ENCODE data around the gene COTL1. TPM values are rescaled to one million over a fixed set of nuclear protein-coding genes. Genes with fewer than 3 reads are reported as not detected.

Gene COTL1
- total RNA-seq, 1 experiment from 2014 or later, result 408 TPM

GRCh38 chr16:84569382-84569987 is 48.4 kb downstream of the COTL1 start:
- CTCF ChIA-PET, result no interaction called here
- H3K36me3 ChIP-seq (ENCODE audit: low read depth, low read length), result peaks cover 27% of the 10 kb centered on the region
- no peak overlapping the region for H2AFZ ChIP-seq (ENCODE audit: low read length)
- no peak for DNase-seq
- POLR2A ChIA-PET (ENCODE audit: unreplicated experiment), result no interaction called here
- intact Hi-C loops (cut with micrococcal nuclease), result no loop called here
- H3K9me3 ChIP-seq (ENCODE audit: low read length), result no peaks in the 10 kb centered on the region
- no peak overlapping the region for H3K4me2 ChIP-seq (ENCODE audit: low read length)
- H3K27me3 ChIP-seq (ENCODE audit: low read length), result no peaks in the 10 kb centered on the region
- H3K4me3 ChIP-seq (ENCODE audit: low read length), result no peak overlapping the region
- TF ChIP-seq EZH2 (IDR thresholded peaks at IDR 0.05; ENCODE audit: low read length, unreplicated experiment) (no peak), CTCF (conservative IDR thresholded peaks at IDR 0.05; ENCODE audit: low read depth, low read length) (no peak), EZH2phosphoT487 (IDR thresholded peaks at IDR 0.05; ENCODE audit: borderline replicate concordance, low read length) (no peak)
- H4K20me1 ChIP-seq (ENCODE audit: low read length), result peaks cover 14% of the 10 kb centered on the region; the same call in 1 of the 2 replicates
- no peak overlapping the region for H3K27ac ChIP-seq (ENCODE audit: low read length)
- no peaks in the 10 kb centered on the region for H3F3A ChIP-seq (ENCODE audit: low read length, unreplicated experiment)
- ATAC-seq, result no peak
- no peaks in the 10 kb centered on the region for H3K4me1 ChIP-seq (ENCODE audit: insufficient read depth, low read length)
- H3K79me2 ChIP-seq (ENCODE audit: low read length), result peaks cover 65% of the 10 kb centered on the region
- no peak overlapping the region for H3K9ac ChIP-seq (ENCODE audit: low read length)
- BruUV-seq (replicated peaks), result no TSS peak
- H3K9me2 ChIP-seq (replicated peaks; ENCODE audit: low read length), result no peaks in the 10 kb centered on the region

DNA sequence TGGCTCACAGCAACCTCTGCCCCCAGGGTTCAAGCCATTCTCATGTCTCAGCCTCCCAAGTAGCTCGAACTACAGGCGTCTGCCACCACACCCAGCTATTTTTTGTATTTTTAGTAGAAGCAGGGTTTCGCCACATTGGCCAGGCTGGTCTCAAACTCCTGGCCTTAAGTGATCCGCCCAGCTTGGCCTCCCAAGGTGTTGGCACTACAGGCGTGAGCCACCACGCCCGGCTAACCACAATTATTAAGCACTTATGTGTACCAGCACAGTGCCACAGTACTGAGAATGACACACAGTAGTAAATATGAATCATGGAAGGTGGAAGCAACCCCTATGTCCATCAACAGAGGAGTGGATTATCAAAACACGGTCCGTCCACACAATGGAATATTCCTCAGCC is 49.8 kb downstream of the COTL1 start:
- H3K4me2 ChIP-seq (ENCODE audit: low read length), result no peak overlapping the region
- no peak overlapping the region for H2AFZ ChIP-seq (ENCODE audit: low read length)
- BruUV-seq (replicated peaks), result no TSS peak
- POLR2A ChIA-PET (ENCODE audit: unreplicated experiment), result no interaction called here
- H3K27me3 ChIP-seq (ENCODE audit: low read length), result no peaks in the 10 kb centered on the region
- H3K27ac ChIP-seq (ENCODE audit: low read length), result no peak overlapping the region
- no peaks in the 10 kb centered on the region for H3F3A ChIP-seq (ENCODE audit: low read length, unreplicated experiment)
- H3K4me1 ChIP-seq (ENCODE audit: insufficient read depth, low read length), result no peaks in the 10 kb centered on the region
- intact Hi-C loops (cut with micrococcal nuclease), result no loop called here
- CTCF ChIA-PET, result interaction anchor here (0.7 kb wide), 1 partner anchor 381 kb away, joined by 3 read pairs; no protein-coding TSS in a partner anchor
- no peaks in the 10 kb centered on the region for H3K9me2 ChIP-seq (replicated peaks; ENCODE audit: low read length)
- ATAC-seq, result peak; percentile 49; the same call in 1 of the 2 replicates
- peaks cover 56% of the 10 kb centered on the region for H3K79me2 ChIP-seq (ENCODE audit: low read length)
- H3K9me3 ChIP-seq (ENCODE audit: low read length), result no peaks in the 10 kb centered on the region
- no peak overlapping the region for H3K9ac ChIP-seq (ENCODE audit: low read length)
- no peak for TF ChIP-seq CTCF (conservative IDR thresholded peaks at IDR 0.05; ENCODE audit: low read depth, low read length)
- TF ChIP-seq EZH2 (IDR thresholded peaks at IDR 0.05; ENCODE audit: low read length, unreplicated experiment), result no peak
- TF ChIP-seq EZH2phosphoT487 (IDR thresholded peaks at IDR 0.05; ENCODE audit: borderline replicate concordance, low read length), result no peak
- peaks cover 27% of the 10 kb centered on the region for H3K36me3 ChIP-seq (ENCODE audit: low read depth, low read length)
- H4K20me1 ChIP-seq (ENCODE audit: low read length), result peaks cover 14% of the 10 kb centered on the region; the same call in 1 of the 2 replicates
- H3K4me3 ChIP-seq (ENCODE audit: low read length), result no peak overlapping the region
- peak; percentile 33 for DNase-seq

- no peak overlapping the region for H3K4me2 ChIP-seq (ENCODE audit: low read length)
- no peaks in the 10 kb centered on the region for H3K9me2 ChIP-seq (replicated peaks; ENCODE audit: low read length)
- no peaks in the 10 kb centered on the region for H3K27me3 ChIP-seq (ENCODE audit: low read length)
- TF ChIP-seq EZH2 (IDR thresholded peaks at IDR 0.05; ENCODE audit: low read length, unreplicated experiment), result no peak
- no peak for TF ChIP-seq EZH2phosphoT487 (IDR thresholded peaks at IDR 0.05; ENCODE audit: borderline replicate concordance, low read length)
- no peak for TF ChIP-seq CTCF (conservative IDR thresholded peaks at IDR 0.05; ENCODE audit: low read depth, low read length)
- no peaks in the 10 kb centered on the region for H3K4me1 ChIP-seq (ENCODE audit: insufficient read depth, low read length)
- no peaks in the 10 kb centered on the region for H3F3A ChIP-seq (ENCODE audit: low read length, unreplicated experiment)
- DNase-seq (no peak), ATAC-seq (no peak)
- H3K9me3 ChIP-seq (ENCODE audit: low read length), result no peaks in the 10 kb centered on the region
- H3K27ac ChIP-seq (ENCODE audit: low read length), result no peak overlapping the region
- no peak overlapping the region for H2AFZ ChIP-seq (ENCODE audit: low read length)
- no peak overlapping the region for H3K9ac ChIP-seq (ENCODE audit: low read length)
- ChIA-PET POLR2A (ENCODE audit: unreplicated experiment) (no interaction called here), CTCF (interaction anchor here (0.7 kb wide), 1 partner anchor 380 kb away, joined by 3 read pairs; no protein-coding TSS in a partner anchor)
- no TSS peak for BruUV-seq (replicated peaks)
- no peak overlapping the region for H3K4me3 ChIP-seq (ENCODE audit: low read length)
- H3K36me3 ChIP-seq (ENCODE audit: low read depth, low read length), result peaks cover 27% of the 10 kb centered on the region
- H3K79me2 ChIP-seq (ENCODE audit: low read length), result peaks cover 50% of the 10 kb centered on the region
- H4K20me1 ChIP-seq (ENCODE audit: low read length), result peaks cover 14% of the 10 kb centered on the region; the same call in 1 of the 2 replicates
- intact Hi-C loops (cut with micrococcal nuclease), result no loop called here
Observed at GRCh38 chr16:84567286-84567962, 50.5 kb downstream of the COTL1 start.
